ENCODE measurements around the gene OCRL. TPM values are rescaled to one million over a fixed set of nuclear protein-coding genes. Genes with fewer than 3 reads are reported as not detected.

OCRL gene
- total RNA-seq, 1 donor = 2.2 TPM

GRCh38 chrX:129590596-129590995, 50.5 kb downstream of the OCRL start:
- Histone ChIP-seq H3K27me3 (ENCODE audit: insufficient read depth, low read length) (no peaks in the 10 kb centered on the region), H3K9me3 (ENCODE audit: low read depth, low read length) (no peaks in the 10 kb centered on the region), H3K4me1 (ENCODE audit: insufficient read depth, low read length) (no peaks in the 10 kb centered on the region), H3K4me3 (ENCODE audit: low read length) (no peak overlapping the region)

GRCh38 chrX:129593137-129593536, 53.1 kb downstream of the OCRL start:
- Histone ChIP-seq H3K9me3 (ENCODE audit: low read depth, low read length) (no peaks in the 10 kb centered on the region), H3K4me3 (ENCODE audit: low read length) (no peak overlapping the region), H3K4me1 (ENCODE audit: insufficient read depth, low read length) (no peaks in the 10 kb centered on the region), H3K27me3 (ENCODE audit: insufficient read depth, low read length) (no peaks in the 10 kb centered on the region)

- Histone ChIP-seq H3K27me3 (ENCODE audit: insufficient read depth, low read length) (no peaks in the 10 kb centered on the region), H3K4me3 (ENCODE audit: low read length) (no peak overlapping the region), H3K4me1 (ENCODE audit: insufficient read depth, low read length) (no peaks in the 10 kb centered on the region), H3K9me3 (ENCODE audit: low read depth, low read length) (no peaks in the 10 kb centered on the region)
Observed at GRCh38 chrX:129594781-129595180, 54.7 kb downstream of the OCRL start.

GRCh38 chrX:129596077-129596476, 56.0 kb downstream of the OCRL start:
- H3K4me1 ChIP-seq (ENCODE audit: insufficient read depth, low read length) = no peaks in the 10 kb centered on the region
- H3K9me3 ChIP-seq (ENCODE audit: low read depth, low read length) = no peaks in the 10 kb centered on the region
- H3K4me3 ChIP-seq (ENCODE audit: low read length) = no peak overlapping the region
- H3K27me3 ChIP-seq (ENCODE audit: insufficient read depth, low read length) = no peaks in the 10 kb centered on the region

- H3K4me3 ChIP-seq (ENCODE audit: low read length) = no peak overlapping the region
- H3K9me3 ChIP-seq (ENCODE audit: low read depth, low read length) = no peaks in the 10 kb centered on the region
- no peaks in the 10 kb centered on the region for H3K4me1 ChIP-seq (ENCODE audit: insufficient read depth, low read length)
- H3K27me3 ChIP-seq (ENCODE audit: insufficient read depth, low read length) = no peaks in the 10 kb centered on the region
Observed at GRCh38 chrX:129597905-129598304, 57.8 kb downstream of the OCRL start.

GRCh38 chrX:129599499-129599898, 59.4 kb downstream of the OCRL start:
- Histone ChIP-seq H3K4me1 (ENCODE audit: insufficient read depth, low read length) (peaks cover 10% of the 10 kb centered on the region), H3K9me3 (ENCODE audit: low read depth, low read length) (no peaks in the 10 kb centered on the region), H3K4me3 (ENCODE audit: low read length) (no peak overlapping the region), H3K27me3 (ENCODE audit: insufficient read depth, low read length) (no peaks in the 10 kb centered on the region)

GRCh38 chrX:129599996-129600395, 59.9 kb downstream of the OCRL start:
- Histone ChIP-seq H3K27me3 (ENCODE audit: insufficient read depth, low read length) (no peaks in the 10 kb centered on the region), H3K4me1 (ENCODE audit: insufficient read depth, low read length) (peaks cover 14% of the 10 kb centered on the region), H3K4me3 (ENCODE audit: low read length) (no peak overlapping the region), H3K9me3 (ENCODE audit: low read depth, low read length) (no peaks in the 10 kb centered on the region)

GRCh38 chrX:129600981-129601424, 60.9 kb downstream of the OCRL start:
- Histone ChIP-seq H3K4me1 (ENCODE audit: insufficient read depth, low read length) (peaks cover 14% of the 10 kb centered on the region), H3K4me3 (ENCODE audit: low read length) (no peak overlapping the region), H3K27me3 (ENCODE audit: insufficient read depth, low read length) (no peaks in the 10 kb centered on the region), H3K9me3 (ENCODE audit: low read depth, low read length) (no peaks in the 10 kb centered on the region)

GRCh38 chrX:129606918-129607317, 66.9 kb downstream of the OCRL start:
- peaks cover 14% of the 10 kb centered on the region for H3K4me1 ChIP-seq (ENCODE audit: insufficient read depth, low read length)
- no peaks in the 10 kb centered on the region for H3K27me3 ChIP-seq (ENCODE audit: insufficient read depth, low read length)
- no peak overlapping the region for H3K4me3 ChIP-seq (ENCODE audit: low read length)
- no peaks in the 10 kb centered on the region for H3K9me3 ChIP-seq (ENCODE audit: low read depth, low read length)

- Histone ChIP-seq H3K27me3 (ENCODE audit: insufficient read depth, low read length) (no peaks in the 10 kb centered on the region), H3K4me1 (ENCODE audit: insufficient read depth, low read length) (peaks cover 13% of the 10 kb centered on the region), H3K4me3 (ENCODE audit: low read length) (no peak overlapping the region), H3K9me3 (ENCODE audit: low read depth, low read length) (no peaks in the 10 kb centered on the region)
Observed at GRCh38 chrX:129608496-129608895, 68.4 kb downstream of the OCRL start.

GRCh38 chrX:129609395-129609794, 69.3 kb downstream of the OCRL start:
- no peaks in the 10 kb centered on the region for H3K9me3 ChIP-seq (ENCODE audit: low read depth, low read length)
- peaks cover 6% of the 10 kb centered on the region for H3K4me1 ChIP-seq (ENCODE audit: insufficient read depth, low read length)
- no peak overlapping the region for H3K4me3 ChIP-seq (ENCODE audit: low read length)
- H3K27me3 ChIP-seq (ENCODE audit: insufficient read depth, low read length) = no peaks in the 10 kb centered on the region

- no peaks in the 10 kb centered on the region for H3K27me3 ChIP-seq (ENCODE audit: insufficient read depth, low read length)
- no peaks in the 10 kb centered on the region for H3K9me3 ChIP-seq (ENCODE audit: low read depth, low read length)
- H3K4me1 ChIP-seq (ENCODE audit: insufficient read depth, low read length) = no peaks in the 10 kb centered on the region
- H3K4me3 ChIP-seq (ENCODE audit: low read length) = no peak overlapping the region
Observed at GRCh38 chrX:129612396-129612795, 72.3 kb downstream of the OCRL start.

- H3K4me3 ChIP-seq (ENCODE audit: low read length) = no peak overlapping the region
- no peaks in the 10 kb centered on the region for H3K4me1 ChIP-seq (ENCODE audit: insufficient read depth, low read length)
- H3K27me3 ChIP-seq (ENCODE audit: insufficient read depth, low read length) = no peaks in the 10 kb centered on the region
- H3K9me3 ChIP-seq (ENCODE audit: low read depth, low read length) = no peaks in the 10 kb centered on the region
Observed at GRCh38 chrX:129613596-129613995, 73.5 kb downstream of the OCRL start.

- no peaks in the 10 kb centered on the region for H3K9me3 ChIP-seq (ENCODE audit: low read depth, low read length)
- H3K4me3 ChIP-seq (ENCODE audit: low read length) = no peak overlapping the region
- no peaks in the 10 kb centered on the region for H3K27me3 ChIP-seq (ENCODE audit: insufficient read depth, low read length)
Observed at GRCh38 chrX:129614481-129615255, 74.6 kb downstream of the OCRL start.

GRCh38 chrX:129617420-129617819, 77.4 kb downstream of the OCRL start:
- no peak overlapping the region for H3K4me3 ChIP-seq (ENCODE audit: low read length)
- H3K4me1 ChIP-seq (ENCODE audit: insufficient read depth, low read length) = no peaks in the 10 kb centered on the region
- H3K27me3 ChIP-seq (ENCODE audit: insufficient read depth, low read length) = no peaks in the 10 kb centered on the region
- H3K9me3 ChIP-seq (ENCODE audit: low read depth, low read length) = no peaks in the 10 kb centered on the region

More at GRCh38 chrX:129614481-129615255, 74.6 kb downstream of the OCRL start:
- no peaks in the 10 kb centered on the region for H3K4me1 ChIP-seq (ENCODE audit: insufficient read depth, low read length)

GRCh38 chrX:129618997-129619396, 78.9 kb downstream of the OCRL start:
- no peaks in the 10 kb centered on the region for H3K4me1 ChIP-seq (ENCODE audit: insufficient read depth, low read length)
- no peaks in the 10 kb centered on the region for H3K27me3 ChIP-seq (ENCODE audit: insufficient read depth, low read length)
- no peak overlapping the region for H3K4me3 ChIP-seq (ENCODE audit: low read length)
- no peaks in the 10 kb centered on the region for H3K9me3 ChIP-seq (ENCODE audit: low read depth, low read length)
